Stomach (tissue), 9 donors: ENCODE measurements around the gene ATP9B. TPM values are rescaled to one million over a fixed set of nuclear protein-coding genes. Genes with fewer than 3 reads are reported as not detected.
A peak's percentile ranks its signal among the peaks of the same experiment; 100 is the strongest.

Experiments used
- DNase-seq, 2 donors: peaks; one replicate each; pipeline versions ENCODE4 v3.0.0 to v3.0.0-alpha.2; 2013 to 2019
- H3K27ac ChIP-seq, 5 donors: fragments of 200-600 bp in 4 of 5; sonication (generic) in 4 of 5; one replicate each; pipeline ENCODE4 v1.5.1; 2013 to 2019; ENCODE audit warnings: mild to moderate bottlenecking in 1 of 5, moderate library complexity in 1 of 5
- H3K27me3 ChIP-seq, 3 donors: fragments of 200-600 bp; sonication (generic); one replicate each; pipeline ENCODE4 v1.5.1; 2017 to 2019; ENCODE audit warnings: mixed run types in 1 of 3
- H3K36me3 ChIP-seq, 4 donors: fragments of 200-600 bp; sonication (generic); 1 replicate in 3 of 4; 2 replicates in 1 of 4; pipeline ENCODE4 v1.5.1; 2016 to 2019
- H3K4me1 ChIP-seq, 4 donors: fragments of 200-600 bp; sonication (generic); one replicate each; pipeline ENCODE4 v1.5.1; 2016 to 2019
- H3K4me3 ChIP-seq, 4 donors: fragments of 200-600 bp; sonication (generic) in 3 of 4; one replicate each; pipeline ENCODE4 v1.5.1; 2016 to 2019; ENCODE audit warnings: mild to moderate bottlenecking in 1 of 4
- H3K9me3 ChIP-seq, 4 donors: fragments of 200-600 bp; sonication (generic); one replicate each; pipeline ENCODE4 v1.5.1; 2016 to 2019
- CTCF ChIP-seq, 7 experiments: fragments of 450-650 bp in 4 of 7; fragments of 200-600 bp in 3 of 7; sonication (generic) in 3 of 7; IDR thresholded peaks; one replicate each; pipeline ENCODE4 v1.5.1; 2016 to 2019; ENCODE audit warnings: antibody characterized with exemption in 7 of 7, control low read depth in 2 of 7, mild to moderate bottlenecking in 1 of 7
- EP300 ChIP-seq: sonication (generic); formaldehyde crosslinking; IDR thresholded peaks from one replicate; pipeline ENCODE4 v1.6.1; 2017; ENCODE audit warnings: antibody characterized with exemption
- POLR2A ChIP-seq, 4 donors: fragments of 450-650 bp; IDR thresholded peaks; one replicate each; pipeline ENCODE4 v1.6.1; 2016; ENCODE audit warnings: antibody characterized with exemption in 4 of 4, control low read depth in 2 of 4, mild to moderate bottlenecking in 1 of 4, moderate library complexity in 1 of 4
- POLR2AphosphoS5 ChIP-seq, 3 donors: sonication (generic); formaldehyde crosslinking; IDR thresholded peaks; one replicate each; pipeline ENCODE4 v1.6.1; 2016; ENCODE audit warnings: antibody characterized with exemption in 3 of 3
- WGBS, 5 donors: extraction: QIAGEN DNeasy Blood & Tissue Kit in 3 of 5; methylation state at CpG; one replicate each; pipeline versions ENCODE4 v1.1.5 to v1.1.7; 2013 to 2018; 5-methylcytosine and 5-hydroxymethylcytosine counted together
- intact Hi-C: fragments of 100-400 bp; cut with DNase I; formaldehyde crosslinking; loops from one replicate; pipeline ENCODE4 v1.15.1; 2023; ENCODE audit warnings: low total_unique reads
- polyA plus RNA-seq, 3 donors: library from polyadenylated mRNA; stranded (reverse); fragments of 200-250 nt; gene quantifications; one replicate each; pipeline ENCODE4 v1.2.3, GENCODE V29; 2013
- total RNA-seq, 5 donors: library from RNA; depleted of rRNA; stranded (reverse); fragments of >200 nt; gene quantifications; one replicate each; pipeline versions ENCODE4 v1.1.0 to v1.2.3, GENCODE V29; 2014 to 2016
- donor health status: healthy with polysubstance abuse.
- donor health status: Bipolar disorder and iron deficiency.
- donor health status: healthy.

The ATP9B gene
- total and polyA plus RNA-seq, 8 donors, result 10.6 to 128 (median 34.9) TPM

- intact Hi-C loops, result no loop called here
- Histone ChIP-seq H3K27ac (peak within 1 kb of the TSS; percentile 54 to 89 (median 84)), H3K9me3 (no peaks in the 10 kb centered on the region), H3K4me1 (peaks cover 41 to 67% (median 60%) of the 10 kb centered on the region in 4 donors), H3K4me3 (peak within 1 kb of the TSS; percentile 54 to 69 (median 60)), H3K27me3 (peaks cover 3 to 88% (median 57%) of the 10 kb centered on the region in 3 donors), H3K36me3 (no peaks in the 10 kb centered on the region)
- WGBS, 5 donors, result 0 to 1% (median 0%) methylated on average over 7 to 91 of the region's 91 CpGs
- DNase-seq, result peak; percentile 51 to 93
- TF ChIP-seq EP300, result no peak
- no peak for TF ChIP-seq POLR2A (IDR thresholded peaks at IDR 0.05)
- no peak for TF ChIP-seq CTCF (IDR thresholded peaks at IDR 0.05)
- TF ChIP-seq POLR2AphosphoS5 (IDR thresholded peaks at IDR 0.05), result peak; percentile 15 to 53 (median 36)
Measured at GRCh38 chr18:79395761-79396404, 326.7 kb downstream of the ATP9B start, which contains the start of gene NFATC1. NFATC1 (plus strand) TSS chr18:79395930; CDS start chr18:79396225, 295 bp downstream.

GRCh38 chr18:79396431-79397246 lies 327.4 kb downstream of the ATP9B start:
- Histone ChIP-seq H3K36me3 (no peaks in the 10 kb centered on the region), H3K27me3 (peaks cover 3 to 82% (median 52%) of the 10 kb centered on the region in 3 donors), H3K9me3 (no peaks in the 10 kb centered on the region), H3K4me3 (peak overlapping the region; percentile 53 to 60 (median 57)), H3K27ac (peak overlapping the region in 4 of 5 donors; percentile 57 to 89 (median 76)), H3K4me1 (peaks cover 41 to 74% (median 64%) of the 10 kb centered on the region in 4 donors)
- TF ChIP-seq POLR2AphosphoS5 (IDR thresholded peaks at IDR 0.05), result no peak
- no peak for TF ChIP-seq CTCF (IDR thresholded peaks at IDR 0.05)
- no peak for TF ChIP-seq POLR2A (IDR thresholded peaks at IDR 0.05)
- no peak for TF ChIP-seq EP300
- peak in 1 of 2 donors; percentile 76 for DNase-seq
- intact Hi-C loops, result no loop called here
- 7 to 22% (median 9%) methylated on average over 34 to 68 of the region's 68 CpGs for WGBS, 5 donors

GRCh38 chr18:79397247-79397829 lies 328.1 kb downstream of the ATP9B start:
- H3K27me3 ChIP-seq, result peaks cover 0 to 76% (median 48%) of the 10 kb centered on the region in 3 donors
- TF ChIP-seq EP300, result no peak
- no peak for TF ChIP-seq POLR2AphosphoS5 (IDR thresholded peaks at IDR 0.05)
- TF ChIP-seq POLR2A (IDR thresholded peaks at IDR 0.05), result no peak
- TF ChIP-seq CTCF (IDR thresholded peaks at IDR 0.05), result no peak
- no peaks in the 10 kb centered on the region for H3K9me3 ChIP-seq
- WGBS, 5 donors, result 50 to 89% (median 70%) methylated on average over 27 of the region's 27 CpGs
- H3K27ac ChIP-seq, result peak overlapping the region in 1 of 5 donors; percentile 67
- no peaks in the 10 kb centered on the region for H3K36me3 ChIP-seq
- H3K4me1 ChIP-seq, result peaks cover 41 to 81% (median 71%) of the 10 kb centered on the region in 4 donors
- H3K4me3 ChIP-seq, result peak overlapping the region in 2 of 4 donors; percentile 59 to 60
- DNase-seq, result no peak
- intact Hi-C loops, result no loop called here
